UCSD-AML1 (cell line): ENCODE measurements around the gene SLC9A2.

Source experiments
- DNase-seq: peaks from one replicate; lab custom pipeline; 2025; ENCODE audit not compliant: unreplicated experiment; lab: John Stamatoyannopoulos, UW

SLC9A2 gene, protein sequence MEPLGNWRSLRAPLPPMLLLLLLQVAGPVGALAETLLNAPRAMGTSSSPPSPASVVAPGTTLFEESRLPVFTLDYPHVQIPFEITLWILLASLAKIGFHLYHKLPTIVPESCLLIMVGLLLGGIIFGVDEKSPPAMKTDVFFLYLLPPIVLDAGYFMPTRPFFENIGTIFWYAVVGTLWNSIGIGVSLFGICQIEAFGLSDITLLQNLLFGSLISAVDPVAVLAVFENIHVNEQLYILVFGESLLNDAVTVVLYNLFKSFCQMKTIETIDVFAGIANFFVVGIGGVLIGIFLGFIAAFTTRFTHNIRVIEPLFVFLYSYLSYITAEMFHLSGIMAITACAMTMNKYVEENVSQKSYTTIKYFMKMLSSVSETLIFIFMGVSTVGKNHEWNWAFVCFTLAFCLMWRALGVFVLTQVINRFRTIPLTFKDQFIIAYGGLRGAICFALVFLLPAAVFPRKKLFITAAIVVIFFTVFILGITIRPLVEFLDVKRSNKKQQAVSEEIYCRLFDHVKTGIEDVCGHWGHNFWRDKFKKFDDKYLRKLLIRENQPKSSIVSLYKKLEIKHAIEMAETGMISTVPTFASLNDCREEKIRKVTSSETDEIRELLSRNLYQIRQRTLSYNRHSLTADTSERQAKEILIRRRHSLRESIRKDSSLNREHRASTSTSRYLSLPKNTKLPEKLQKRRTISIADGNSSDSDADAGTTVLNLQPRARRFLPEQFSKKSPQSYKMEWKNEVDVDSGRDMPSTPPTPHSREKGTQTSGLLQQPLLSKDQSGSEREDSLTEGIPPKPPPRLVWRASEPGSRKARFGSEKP

DNA sequence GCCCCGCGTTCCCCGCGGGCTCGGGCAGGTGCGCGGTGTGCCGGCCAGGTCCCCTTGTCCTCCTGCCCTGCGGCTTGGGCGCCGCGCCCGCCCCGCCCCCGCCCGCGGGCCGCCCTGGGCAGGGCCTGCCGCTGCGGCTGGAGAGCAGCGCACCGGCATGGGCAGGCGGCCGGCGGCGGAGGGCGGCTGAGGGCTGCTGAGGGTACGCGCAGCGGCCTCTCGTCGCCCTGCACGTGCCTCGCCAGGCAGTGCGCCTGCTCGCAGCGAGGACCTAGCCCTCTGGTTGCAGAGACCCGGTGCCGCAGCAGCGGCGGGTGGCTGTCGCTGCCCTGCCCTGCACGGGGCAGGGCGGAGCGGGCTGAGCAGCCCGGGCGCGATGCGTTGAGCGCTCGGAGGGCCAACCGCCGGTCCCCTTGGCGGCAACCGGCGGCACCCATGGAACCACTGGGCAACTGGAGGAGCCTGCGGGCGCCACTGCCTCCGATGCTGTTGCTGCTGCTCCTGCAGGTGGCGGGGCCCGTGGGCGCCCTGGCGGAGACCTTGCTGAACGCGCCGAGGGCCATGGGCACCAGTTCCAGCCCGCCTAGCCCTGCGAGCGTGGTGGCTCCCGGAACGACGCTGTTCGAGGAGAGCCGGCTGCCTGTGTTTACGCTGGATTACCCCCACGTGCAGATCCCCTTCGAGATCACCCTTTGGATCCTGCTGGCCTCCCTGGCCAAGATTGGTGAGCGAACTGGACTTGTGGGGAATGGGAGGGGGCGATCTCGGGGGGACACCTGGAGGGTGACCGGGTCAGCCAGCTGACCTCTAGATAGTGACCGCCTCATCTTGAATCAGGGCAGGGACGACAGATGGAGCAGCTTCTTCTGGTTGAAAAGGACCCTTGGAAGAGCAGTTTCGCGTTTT, at the start of gene SLC9A2:
Gene SLC9A2 (plus strand): TSS at position 140 of the 906 bp plus-strand sequence. CDS start 296 bp downstream, at position 436.
- DNase-seq, result peak; percentile 37

DNA sequence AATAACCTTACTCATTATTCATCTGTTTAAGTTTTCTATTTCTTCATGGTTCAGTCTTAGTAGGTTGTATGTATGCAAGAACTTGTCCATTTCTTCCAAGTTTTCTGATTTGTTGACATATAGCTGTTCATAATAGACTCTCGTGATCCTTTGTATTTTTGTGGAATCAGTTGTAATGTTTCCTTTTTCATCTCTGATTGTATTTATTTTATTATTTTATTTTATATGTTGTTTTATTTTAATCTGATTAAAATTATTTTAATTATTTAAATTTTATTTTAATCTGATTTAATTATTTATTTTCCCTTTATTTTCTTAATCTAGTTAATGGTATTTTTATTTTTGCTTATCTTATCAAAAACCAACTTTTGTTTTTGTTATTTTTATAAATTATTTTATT, 43.5 kb upstream of the SLC9A2 start:
- no peak for DNase-seq

DNA sequence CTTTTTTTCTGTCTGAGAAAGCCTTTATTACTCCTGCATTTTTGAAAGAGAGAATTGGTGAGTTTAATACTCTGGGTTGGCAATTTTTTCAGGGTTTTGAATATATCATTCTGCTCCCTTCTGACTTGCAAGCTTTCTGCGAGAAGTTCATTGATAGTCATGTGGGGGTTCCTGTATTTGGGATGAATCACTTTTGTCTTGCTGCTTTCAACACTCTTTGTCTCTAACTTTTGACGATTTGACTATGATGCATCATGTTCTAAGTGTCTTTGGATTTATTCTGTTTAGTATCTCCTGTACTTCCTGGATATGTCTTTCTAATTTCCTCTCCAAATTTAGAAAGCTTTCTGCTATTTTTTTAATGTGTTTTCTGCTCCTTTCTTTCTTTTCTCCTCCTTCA, 41.0 kb upstream of the SLC9A2 start:
- no peak for DNase-seq

DNA sequence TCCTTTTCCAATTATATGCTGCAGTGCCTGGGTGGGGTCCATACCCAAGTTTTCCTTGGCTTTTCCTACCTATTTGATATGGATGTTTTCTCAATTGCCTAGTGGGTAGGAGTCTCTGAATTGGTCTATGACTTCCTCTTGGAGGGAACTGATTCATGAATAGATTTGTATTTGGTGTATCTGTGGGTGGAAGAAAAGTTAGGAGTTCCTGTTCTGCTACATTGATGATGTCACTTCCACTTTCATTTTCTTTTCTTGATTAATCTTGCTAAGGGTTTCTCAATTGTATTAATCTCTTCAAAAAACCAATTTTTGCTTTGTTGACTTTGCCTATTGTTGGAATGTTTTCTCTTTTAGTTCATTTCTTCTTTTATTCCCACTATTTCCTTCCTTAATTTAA, 37.4 kb upstream of the SLC9A2 start:
- DNase-seq, result no peak

DNA sequence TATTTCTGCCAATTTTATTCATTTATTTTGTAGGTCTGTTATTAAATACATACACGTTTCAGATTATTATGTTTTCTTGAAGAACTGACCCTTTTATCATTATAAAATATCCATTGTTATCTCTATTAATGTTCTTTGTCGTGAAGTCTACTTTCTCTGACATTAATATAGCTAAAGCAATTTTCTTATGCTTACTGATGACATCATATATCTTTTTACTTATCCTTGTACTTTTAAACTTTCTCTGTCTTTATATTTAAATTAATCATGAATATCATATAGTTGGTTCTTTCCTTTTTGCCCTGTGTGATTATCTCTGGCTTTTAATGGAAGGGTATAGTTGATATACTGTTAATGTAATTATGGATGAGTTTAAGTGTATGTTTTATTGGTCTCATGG, 36.5 kb upstream of the SLC9A2 start:
- DNase-seq, result no peak

DNA sequence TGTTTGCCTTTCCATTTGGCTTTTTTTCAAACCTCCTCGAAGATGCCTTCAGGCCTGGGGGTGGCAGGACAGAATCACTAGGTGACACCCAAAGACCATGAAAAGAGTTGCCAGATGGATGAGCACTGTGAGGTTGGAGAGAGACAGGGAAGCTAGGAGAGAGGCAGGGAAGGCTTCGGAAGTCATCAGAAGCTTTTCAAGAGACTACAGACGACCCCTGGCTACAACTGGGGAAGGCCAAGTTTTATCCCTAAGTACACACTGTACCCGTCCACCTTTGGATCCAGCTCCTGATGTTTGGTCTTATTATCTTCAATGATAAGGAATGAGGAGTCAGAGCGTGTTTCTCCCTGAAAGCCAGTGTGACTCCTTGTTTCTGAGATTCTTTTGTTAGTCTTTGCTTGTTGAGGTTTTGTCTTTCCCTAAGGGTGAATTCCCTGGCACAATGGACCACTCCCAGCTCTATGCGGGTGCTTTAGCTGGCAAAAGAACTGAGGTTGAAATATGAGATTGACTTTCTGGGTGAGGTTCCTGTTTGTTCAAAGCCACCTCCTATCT, 33.4 kb upstream of the SLC9A2 start:
- DNase-seq, result no peak

DNA sequence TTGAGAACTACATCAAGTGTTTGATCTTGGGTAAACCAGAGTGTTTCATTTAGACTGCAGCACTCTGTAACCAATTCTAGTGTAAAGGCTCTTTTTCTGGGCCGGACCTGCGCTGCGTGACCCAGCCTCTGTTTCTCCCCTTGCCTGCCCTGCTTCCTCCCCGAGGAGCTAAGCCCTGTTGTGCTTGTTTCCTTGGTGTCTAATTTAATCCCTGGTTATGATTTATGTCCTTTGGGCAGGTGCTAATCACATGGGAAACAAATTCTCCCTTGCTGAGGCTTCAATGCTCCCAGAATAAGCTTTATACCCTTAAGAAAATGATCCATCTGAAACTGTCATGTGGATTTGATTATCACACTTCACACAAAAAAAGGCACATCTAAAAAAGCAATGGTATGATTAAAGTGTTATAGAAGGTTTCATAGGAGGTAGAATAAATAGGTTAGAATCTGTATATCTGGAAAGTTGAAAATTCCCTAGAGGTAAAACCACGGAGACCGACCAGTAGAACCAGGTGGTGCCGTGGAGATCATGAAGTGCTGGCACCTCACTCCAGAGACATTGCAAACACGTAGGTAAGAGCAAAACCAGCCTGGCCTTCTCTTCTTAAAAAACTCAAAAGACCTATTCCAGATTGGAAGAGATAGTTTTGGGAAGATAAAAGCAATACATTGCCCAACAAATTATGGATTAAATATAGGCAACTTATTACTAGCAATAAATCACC, 31.0 kb upstream of the SLC9A2 start:
- no peak for DNase-seq

DNA sequence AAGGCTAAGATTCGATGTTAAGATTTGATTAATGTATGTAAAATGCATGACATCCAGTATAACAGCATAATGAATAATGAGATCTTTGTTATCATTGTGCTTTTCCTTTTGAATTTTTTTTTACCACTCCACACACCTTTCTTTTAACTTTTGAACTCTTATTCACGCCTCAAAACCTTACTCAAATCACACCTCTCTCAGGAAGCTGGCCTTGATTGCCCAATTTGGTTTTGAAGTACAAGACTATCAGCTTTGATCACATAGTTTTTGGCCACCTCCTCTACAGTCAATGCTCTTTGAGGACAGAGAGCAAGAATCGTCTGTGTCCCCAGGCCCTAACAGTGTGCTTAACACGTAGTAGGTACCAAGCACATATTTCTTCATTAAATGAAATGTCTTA, 29.9 kb upstream of the SLC9A2 start:
- no peak for DNase-seq

DNA sequence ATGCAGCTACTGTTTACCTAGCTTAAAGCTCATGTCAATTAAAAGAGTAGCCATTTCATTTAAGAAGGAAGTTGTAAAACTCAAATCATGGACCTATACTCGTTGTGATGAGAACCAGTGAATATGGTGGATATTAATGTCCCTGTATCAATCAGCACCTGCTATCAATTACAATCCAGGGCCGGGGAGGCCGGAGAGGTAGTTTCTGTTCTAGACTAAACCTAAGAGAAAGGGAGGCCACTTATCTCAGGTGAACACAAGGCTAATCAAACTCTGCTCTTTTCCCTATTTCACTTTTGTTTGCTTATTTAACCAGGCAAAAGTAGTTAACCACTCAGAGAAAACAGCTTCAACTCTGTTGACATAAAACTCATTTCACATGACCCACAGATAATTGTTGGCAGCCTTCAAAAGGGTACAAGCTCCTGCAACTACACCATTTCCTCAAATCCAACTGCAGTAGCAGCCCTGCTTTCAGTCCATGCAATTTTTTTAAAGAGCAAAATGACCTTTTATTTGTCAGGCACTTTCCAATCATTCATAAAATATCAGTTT, 27.8 kb upstream of the SLC9A2 start:
- no peak for DNase-seq

DNA sequence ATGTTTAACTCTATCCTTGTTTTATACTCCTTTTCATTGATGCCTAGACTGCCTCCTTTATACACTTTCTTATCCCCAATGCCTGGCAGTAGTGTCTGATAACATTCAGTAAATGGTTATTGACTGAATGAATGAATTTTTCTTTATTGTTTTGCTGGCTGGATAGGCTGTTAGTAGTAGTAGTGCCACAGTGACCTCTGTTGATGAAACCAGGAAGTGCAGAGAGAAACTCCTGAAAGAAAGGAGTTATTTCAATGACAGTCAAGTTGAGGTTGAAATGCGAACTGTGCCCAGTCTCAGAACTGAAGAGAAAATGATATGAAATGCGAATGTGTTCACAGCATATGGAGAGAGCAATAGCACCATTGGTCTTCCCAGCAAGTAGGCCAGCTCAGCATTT, 26.8 kb upstream of the SLC9A2 start:
- no peak for DNase-seq

DNA sequence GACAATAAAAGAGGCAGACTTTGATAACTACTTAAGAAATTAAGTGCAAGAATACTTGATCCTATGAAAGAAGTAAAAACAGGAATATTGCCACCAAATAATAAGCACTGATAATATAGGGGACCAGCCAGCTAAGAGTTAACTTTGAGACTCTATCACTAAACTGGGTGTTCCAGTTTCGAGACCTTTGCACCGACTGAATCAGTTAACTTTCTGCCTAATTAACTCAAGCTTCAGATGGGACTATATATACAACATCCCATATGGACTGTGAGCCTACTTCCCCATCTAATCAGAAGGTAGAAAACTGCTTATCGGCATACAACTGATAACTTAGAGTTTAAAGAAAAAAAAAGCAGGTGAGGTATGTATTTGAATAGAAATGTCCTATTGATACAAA, 25.8 kb upstream of the SLC9A2 start:
- no peak for DNase-seq

DNA sequence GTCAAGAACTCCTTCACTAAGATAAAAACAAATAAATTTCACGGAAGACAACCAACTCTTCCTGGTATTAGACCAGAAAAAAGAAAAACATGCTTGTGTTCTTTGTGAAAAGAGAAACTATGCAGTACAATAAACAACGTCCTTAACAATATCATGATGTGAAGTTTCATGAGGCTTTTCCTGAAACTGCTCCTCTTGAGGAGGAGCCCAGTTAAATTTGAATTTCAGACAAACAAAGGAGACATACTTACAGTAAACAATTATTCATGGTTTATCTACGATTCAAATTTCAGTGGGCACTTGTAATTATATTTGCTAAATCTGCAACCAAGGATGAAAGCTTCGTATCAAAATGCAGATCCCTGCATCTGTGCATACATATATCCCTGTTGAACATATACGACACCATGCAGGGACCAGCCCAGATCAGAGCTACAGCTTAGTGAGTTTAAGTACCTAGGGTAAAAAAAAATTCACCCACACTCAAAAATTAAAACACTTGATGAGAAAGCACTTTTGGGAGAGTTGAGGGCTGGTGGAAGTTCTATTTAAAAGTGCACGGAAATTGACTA, 24.8 kb upstream of the SLC9A2 start:
- no peak for DNase-seq

DNA sequence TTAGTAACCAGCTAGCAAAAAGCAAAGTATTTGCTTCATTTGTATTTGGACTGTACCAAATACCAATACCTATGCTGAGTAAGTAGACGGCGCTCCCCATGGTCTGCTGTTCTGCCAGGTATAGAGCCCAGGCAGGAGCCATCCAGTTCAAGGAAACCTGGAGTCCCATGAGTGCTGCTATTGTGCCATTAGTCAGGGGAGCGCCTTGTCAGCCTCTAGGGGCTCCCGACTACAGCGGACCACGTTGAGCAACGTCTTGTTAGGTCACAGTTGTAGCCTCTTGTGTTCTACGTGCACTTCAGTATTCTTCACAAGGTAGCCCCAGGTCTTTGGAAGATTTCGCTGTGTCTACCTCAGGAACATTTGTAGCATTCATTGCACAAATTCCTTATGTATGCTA, 21.6 kb upstream of the SLC9A2 start:
- no peak for DNase-seq

DNA sequence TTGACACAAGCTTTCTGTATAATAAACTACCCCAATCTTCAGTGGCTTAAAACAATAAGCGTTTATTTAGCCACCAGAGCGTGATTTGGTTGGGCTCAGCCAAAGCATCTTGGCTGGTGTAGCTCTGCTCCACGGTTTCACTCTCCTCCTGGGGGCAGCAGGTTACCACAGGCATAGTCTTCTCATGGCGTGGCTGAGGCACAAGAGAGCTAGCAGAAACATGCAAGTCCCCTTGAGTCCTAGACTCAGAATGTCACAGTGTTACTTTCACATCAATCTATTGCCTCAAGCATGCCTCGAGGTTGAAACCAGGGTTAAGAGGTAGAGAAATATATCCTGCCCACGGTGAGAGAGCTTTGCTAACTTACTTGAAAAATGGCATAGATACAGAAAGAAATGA, 19.9 kb upstream of the SLC9A2 start:
- DNase-seq, result no peak

DNA sequence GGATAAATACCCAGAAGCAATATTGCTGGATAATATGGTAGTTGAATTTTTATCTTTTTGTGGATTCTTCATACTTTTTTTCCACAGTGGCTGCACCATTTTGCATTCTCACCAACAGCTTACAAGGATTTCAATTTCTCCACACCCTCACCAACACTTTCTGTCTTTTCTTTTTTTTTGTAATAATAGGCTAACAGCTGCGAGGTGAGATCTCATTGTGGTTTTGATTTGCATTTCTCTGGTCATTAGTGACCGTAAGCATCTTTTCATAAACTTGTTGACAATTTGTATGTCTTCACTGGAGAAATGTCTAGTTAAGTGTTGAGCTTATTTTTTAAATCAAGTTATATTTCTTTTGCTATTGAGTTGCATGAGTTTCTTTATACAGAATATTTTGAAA, 17.6 kb upstream of the SLC9A2 start:
- no peak for DNase-seq

DNA sequence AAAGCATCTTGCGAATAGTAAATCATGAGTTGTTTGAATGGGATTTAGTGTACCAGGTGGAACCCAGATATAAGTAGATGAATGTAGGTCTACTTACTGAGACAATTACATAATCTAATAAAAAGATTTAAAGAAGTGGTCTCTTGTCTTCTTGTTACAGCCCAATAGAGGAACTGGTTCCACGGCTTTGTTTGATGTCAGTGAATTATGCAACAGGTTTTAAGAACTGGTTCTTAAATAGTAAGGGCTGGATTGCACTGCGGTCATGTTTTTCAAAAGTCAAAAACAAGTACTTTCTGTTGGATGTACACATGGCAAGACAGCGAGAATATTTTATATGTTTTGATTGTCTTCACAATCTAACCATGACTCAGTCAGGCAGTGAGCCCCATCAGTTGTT, 15.4 kb upstream of the SLC9A2 start:
- DNase-seq, result no peak

DNA sequence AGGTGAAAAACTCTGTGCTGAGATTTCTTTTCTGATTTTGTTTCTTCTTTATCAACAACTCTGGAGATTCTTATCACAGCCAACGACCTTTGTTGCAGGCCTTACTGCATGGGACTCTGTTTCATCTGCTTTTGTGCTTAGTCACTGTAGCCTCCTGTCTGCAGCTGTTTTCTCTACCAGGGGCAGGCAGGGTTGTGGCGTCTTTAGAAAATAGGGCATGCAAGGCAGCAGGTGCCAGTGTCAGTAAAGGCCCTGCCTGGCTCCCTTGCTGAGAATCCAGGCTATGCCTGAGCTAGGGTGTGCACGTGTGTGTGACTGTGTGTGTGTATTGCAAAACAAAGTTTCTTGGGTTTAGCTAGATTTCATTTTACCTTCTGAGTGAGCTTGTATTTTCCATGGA, 14.6 kb upstream of the SLC9A2 start:
- DNase-seq, result no peak

DNA sequence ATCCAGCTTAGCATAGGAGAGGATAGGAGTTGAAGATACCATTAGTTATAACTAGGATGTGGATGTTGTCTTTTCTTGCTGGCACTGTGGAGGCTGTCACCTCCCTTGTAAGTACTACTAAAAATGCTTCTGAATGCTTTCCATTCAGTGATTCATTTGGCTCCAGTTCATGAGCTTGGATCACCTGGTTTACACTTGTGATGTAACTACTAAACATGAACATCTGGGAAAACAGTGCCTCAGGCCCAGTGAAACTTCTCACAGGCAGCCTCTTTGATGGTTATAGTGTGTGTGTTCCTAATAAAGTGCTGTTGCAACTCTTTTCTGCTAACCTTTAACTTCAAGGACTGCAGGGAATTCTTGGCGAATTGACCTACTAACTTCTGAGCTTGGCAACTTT, 13.0 kb upstream of the SLC9A2 start:
- DNase-seq, result no peak

DNA sequence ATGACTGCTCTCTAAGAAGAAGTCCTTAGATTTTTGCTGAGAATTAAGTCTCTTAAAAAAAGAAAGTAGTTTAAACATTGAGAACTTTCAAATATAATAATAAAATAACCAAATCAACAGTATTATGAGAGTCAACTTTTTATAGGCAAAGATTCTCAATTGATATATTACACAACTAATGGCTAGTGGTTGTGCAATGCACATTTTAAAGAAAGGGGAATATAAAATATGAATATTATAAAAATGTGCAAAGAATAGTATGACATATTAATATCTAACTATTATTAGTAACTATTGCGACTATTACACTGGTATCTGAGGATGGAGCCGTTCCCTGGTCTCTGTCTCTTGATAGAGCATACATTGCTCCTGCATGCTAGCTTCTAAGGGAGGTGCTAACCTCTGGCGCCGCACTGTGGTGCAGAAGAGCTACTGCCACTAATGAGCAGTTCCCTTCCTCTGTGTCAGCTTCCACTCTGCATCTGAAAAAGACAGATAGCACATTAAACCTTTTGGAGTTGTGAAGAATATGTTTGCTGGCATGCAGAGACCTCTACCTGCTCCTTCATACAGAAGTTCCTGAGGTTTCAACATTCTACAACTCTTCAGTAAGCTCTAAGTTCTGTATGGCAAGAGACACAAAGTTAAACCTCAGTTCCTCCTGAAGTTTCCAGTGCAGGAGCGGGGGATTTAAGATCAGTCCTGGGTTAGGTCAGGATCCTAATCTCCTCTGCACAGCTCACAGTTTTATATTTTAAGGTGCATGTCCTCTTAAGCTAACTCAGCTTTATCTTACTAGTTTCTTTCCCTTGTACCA, 3.5 kb upstream of the SLC9A2 start:
- DNase-seq, result peak; percentile 47
